ENCODE measurements around the gene FNTB. TPM values are rescaled to one million over a fixed set of nuclear protein-coding genes. Genes with fewer than 3 reads are reported as not detected.
A peak's percentile ranks its signal among the peaks of the same experiment; 100 is the strongest.

Gene FNTB
- 18.9 and 19.1 TPM in 2 replicates for total RNA-seq

- peaks cover 23% of the 10 kb centered on the region for H3K27me3 Mint-ChIP-seq
- peak within 1 kb of the TSS; percentile 89 for H3K4me3 Mint-ChIP-seq
- H3K9me3 Mint-ChIP-seq: no peaks in the 10 kb centered on the region
- DNase-seq: peak; percentile 97
- intact Hi-C loops (cut with micrococcal nuclease): loop anchor here (1.0 to 5.0 kb wide), 9 partner anchors 11 to 480 kb away; partner anchors contain the start of genes CHURC1, MAX and RAB15
- H3K36me3 Mint-ChIP-seq (ENCODE audit: low read depth): peaks cover 18% of the 10 kb centered on the region
- H3K4me1 Mint-ChIP-seq: peaks cover 42% of the 10 kb centered on the region
- peak within 1 kb of the TSS; percentile 96 for H3K27ac Mint-ChIP-seq
Measured at GRCh38 chr14:64986648-64987437, at the start of gene FNTB. Gene FNTB (plus strand): TSS chr14:64986895. CDS start chr14:64986954, 59 bp downstream.

- H3K4me3 Mint-ChIP-seq: no peak overlapping the region
- H3K4me1 Mint-ChIP-seq: peaks cover 46% of the 10 kb centered on the region
- H3K27me3 Mint-ChIP-seq: no peaks in the 10 kb centered on the region
- intact Hi-C loops (cut with micrococcal nuclease): no loop called here
- no peaks in the 10 kb centered on the region for H3K9me3 Mint-ChIP-seq
- H3K36me3 Mint-ChIP-seq (ENCODE audit: low read depth): peaks cover 63% of the 10 kb centered on the region
- no peak for DNase-seq
- peak overlapping the region; percentile 22 for H3K27ac Mint-ChIP-seq
Measured at GRCh38 chr14:64937171-64937820, 49.4 kb upstream of the FNTB start.

GRCh38 chr14:64937821-64938193, 48.9 kb upstream of the FNTB start:
- Mint-ChIP-seq H3K36me3 (ENCODE audit: low read depth) (peaks cover 61% of the 10 kb centered on the region), H3K4me1 (peaks cover 47% of the 10 kb centered on the region), H3K27ac (no peak overlapping the region), H3K27me3 (no peaks in the 10 kb centered on the region), H3K9me3 (no peaks in the 10 kb centered on the region), H3K4me3 (no peak overlapping the region)
- no peak for DNase-seq
- intact Hi-C loops (cut with micrococcal nuclease): no loop called here

- Mint-ChIP-seq H3K4me1 (peaks cover 56% of the 10 kb centered on the region), H3K4me3 (no peak overlapping the region)
- intact Hi-C loops (cut with micrococcal nuclease): no loop called here
Measured at GRCh38 chr14:64938972-64939816, 47.5 kb upstream of the FNTB start.

GRCh38 chr14:64939817-64940190, 46.9 kb upstream of the FNTB start:
- H3K27me3 Mint-ChIP-seq: no peaks in the 10 kb centered on the region
- peaks cover 53% of the 10 kb centered on the region for H3K4me1 Mint-ChIP-seq
- intact Hi-C loops (cut with micrococcal nuclease): no loop called here
- H3K4me3 Mint-ChIP-seq: no peak overlapping the region
- H3K27ac Mint-ChIP-seq: peak overlapping the region; percentile 80
- H3K36me3 Mint-ChIP-seq (ENCODE audit: low read depth): peaks cover 55% of the 10 kb centered on the region
- no peak for DNase-seq
- no peaks in the 10 kb centered on the region for H3K9me3 Mint-ChIP-seq

More at GRCh38 chr14:64938972-64939816, 47.5 kb upstream of the FNTB start:
- no peak for DNase-seq
- Mint-ChIP-seq H3K27me3 (no peaks in the 10 kb centered on the region), H3K36me3 (ENCODE audit: low read depth) (peaks cover 57% of the 10 kb centered on the region), H3K27ac (peak overlapping the region; percentile 10), H3K9me3 (no peaks in the 10 kb centered on the region)

- Mint-ChIP-seq H3K27ac (peak overlapping the region; percentile 80), H3K9me3 (no peaks in the 10 kb centered on the region), H3K27me3 (no peaks in the 10 kb centered on the region), H3K36me3 (ENCODE audit: low read depth) (peaks cover 55% of the 10 kb centered on the region), H3K4me1 (peaks cover 49% of the 10 kb centered on the region), H3K4me3 (no peak overlapping the region)
- intact Hi-C loops (cut with micrococcal nuclease): no loop called here
- no peak for DNase-seq
Measured at GRCh38 chr14:64940336-64940910, 46.3 kb upstream of the FNTB start.

GRCh38 chr14:64942531-64943111, 44.1 kb upstream of the FNTB start, which contains the start of gene GPX2:
Gene GPX2 (minus strand): TSS chr14:64942745. CDS start chr14:64942726, 19 bp downstream.
- intact Hi-C loops (cut with micrococcal nuclease): no loop called here
- Mint-ChIP-seq H3K36me3 (ENCODE audit: low read depth) (peaks cover 48% of the 10 kb centered on the region), H3K4me3 (no peak within 1 kb of the TSS), H3K4me1 (peaks cover 42% of the 10 kb centered on the region), H3K9me3 (no peaks in the 10 kb centered on the region), H3K27ac (peak within 1 kb of the TSS; percentile 2), H3K27me3 (no peaks in the 10 kb centered on the region)
- DNase-seq: no peak

- no peak overlapping the region for H3K4me3 Mint-ChIP-seq
- no peaks in the 10 kb centered on the region for H3K9me3 Mint-ChIP-seq
- no peaks in the 10 kb centered on the region for H3K27me3 Mint-ChIP-seq
- no peak for DNase-seq
- H3K27ac Mint-ChIP-seq: no peak overlapping the region
- intact Hi-C loops (cut with micrococcal nuclease): no loop called here
- H3K36me3 Mint-ChIP-seq (ENCODE audit: low read depth): peaks cover 42% of the 10 kb centered on the region
- peaks cover 35% of the 10 kb centered on the region for H3K4me1 Mint-ChIP-seq
Measured at GRCh38 chr14:64943556-64943955, 43.1 kb upstream of the FNTB start.

GRCh38 chr14:64944041-64944440, 42.7 kb upstream of the FNTB start:
- peaks cover 40% of the 10 kb centered on the region for H3K36me3 Mint-ChIP-seq (ENCODE audit: low read depth)
- peak overlapping the region; percentile 35 for H3K27ac Mint-ChIP-seq
- H3K9me3 Mint-ChIP-seq: no peaks in the 10 kb centered on the region
- intact Hi-C loops (cut with micrococcal nuclease): no loop called here
- H3K4me3 Mint-ChIP-seq: no peak overlapping the region
- H3K4me1 Mint-ChIP-seq: peaks cover 30% of the 10 kb centered on the region
- DNase-seq: no peak
- H3K27me3 Mint-ChIP-seq: no peaks in the 10 kb centered on the region

- H3K27ac Mint-ChIP-seq: no peak overlapping the region
- H3K9me3 Mint-ChIP-seq: no peaks in the 10 kb centered on the region
- H3K27me3 Mint-ChIP-seq: no peaks in the 10 kb centered on the region
- intact Hi-C loops (cut with micrococcal nuclease): no loop called here
- peaks cover 38% of the 10 kb centered on the region for H3K36me3 Mint-ChIP-seq (ENCODE audit: low read depth)
- no peak for DNase-seq
- H3K4me1 Mint-ChIP-seq: peaks cover 24% of the 10 kb centered on the region
- no peak overlapping the region for H3K4me3 Mint-ChIP-seq
Measured at GRCh38 chr14:64944861-64945260, 41.8 kb upstream of the FNTB start.

- DNase-seq: no peak
- intact Hi-C loops (cut with micrococcal nuclease): no loop called here
- Mint-ChIP-seq H3K27ac (no peak overlapping the region), H3K36me3 (ENCODE audit: low read depth) (peaks cover 33% of the 10 kb centered on the region), H3K4me3 (no peak overlapping the region), H3K9me3 (no peaks in the 10 kb centered on the region), H3K27me3 (no peaks in the 10 kb centered on the region), H3K4me1 (peaks cover 20% of the 10 kb centered on the region)
Measured at GRCh38 chr14:64945431-64946178, 41.1 kb upstream of the FNTB start.

GRCh38 chr14:64946310-64947045, 40.2 kb upstream of the FNTB start:
- no peaks in the 10 kb centered on the region for H3K27me3 Mint-ChIP-seq
- peaks cover 17% of the 10 kb centered on the region for H3K4me1 Mint-ChIP-seq
- intact Hi-C loops (cut with micrococcal nuclease): no loop called here
- H3K9me3 Mint-ChIP-seq: no peaks in the 10 kb centered on the region
- H3K27ac Mint-ChIP-seq: no peak overlapping the region
- H3K4me3 Mint-ChIP-seq: no peak overlapping the region
- H3K36me3 Mint-ChIP-seq (ENCODE audit: low read depth): peaks cover 28% of the 10 kb centered on the region
- DNase-seq: no peak

All from activated CD4-positive, alpha-beta T cell treated with anti-CD3 and anti-CD28 coated beads, Interleukin-2, amount 10 ng/mL, durations not matched to agents 24 days and 14 days (primary cell).